PC-9 (cell line): ENCODE results near the gene PARS2.

Source experiments
- CTCF ChIP-seq: fragments of 200-600 bp; sonication (generic); conservative IDR thresholded peaks from 2 replicates; pipeline ENCODE4 v1.6.1; 2017; ENCODE audit warnings: mixed run types, antibody characterized with exemption, mild to moderate bottlenecking, moderate library complexity
- EZH2 ChIP-seq: fragments of 200-600 bp; sonication (generic); IDR thresholded peaks from 2 replicates; pipeline ENCODE4 v1.8.0; 2017; ENCODE audit warnings: antibody characterized with exemption, low read depth

- no peak for TF ChIP-seq CTCF
- TF ChIP-seq EZH2 = no peak
Measured at GRCh38 chr1:54805981-54806381, 41.7 kb upstream of the PARS2 start.
